HG03442 (cell line): Measurements from ENCODE around the gene KLHDC1.
A peak's percentile ranks its signal among the peaks of the same experiment; 100 is the strongest.
"Not testable (repeated sequence)": the region's sequence is repeated elsewhere in the genome, so short reads cannot be mapped to it uniquely, and the experiment has no call there.

Experiments used
- ATAC-seq: cut with Tn5 transposase; IDR thresholded peaks from one replicate; pipeline ENCODE4 v1.9.1; 2021; ENCODE audit warnings: mild to moderate bottlenecking, moderate library complexity; ENCODE audit not compliant: unreplicated experiment

The KLHDC1 gene, protein sequence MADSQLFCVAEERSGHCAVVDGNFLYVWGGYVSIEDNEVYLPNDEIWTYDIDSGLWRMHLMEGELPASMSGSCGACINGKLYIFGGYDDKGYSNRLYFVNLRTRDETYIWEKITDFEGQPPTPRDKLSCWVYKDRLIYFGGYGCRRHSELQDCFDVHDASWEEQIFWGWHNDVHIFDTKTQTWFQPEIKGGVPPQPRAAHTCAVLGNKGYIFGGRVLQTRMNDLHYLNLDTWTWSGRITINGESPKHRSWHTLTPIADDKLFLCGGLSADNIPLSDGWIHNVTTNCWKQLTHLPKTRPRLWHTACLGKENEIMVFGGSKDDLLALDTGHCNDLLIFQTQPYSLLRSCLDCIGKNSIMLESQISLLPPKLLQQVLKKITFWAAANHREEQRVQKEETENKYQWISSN

GRCh38 chr14:49692811-49693734 is at the start of gene KLHDC1:
Gene KLHDC1, plus strand, starts transcription at chr14:49693120. Its CDS starts 75 bp downstream, at chr14:49693195.
- ATAC-seq = peak; percentile 61

DNA sequence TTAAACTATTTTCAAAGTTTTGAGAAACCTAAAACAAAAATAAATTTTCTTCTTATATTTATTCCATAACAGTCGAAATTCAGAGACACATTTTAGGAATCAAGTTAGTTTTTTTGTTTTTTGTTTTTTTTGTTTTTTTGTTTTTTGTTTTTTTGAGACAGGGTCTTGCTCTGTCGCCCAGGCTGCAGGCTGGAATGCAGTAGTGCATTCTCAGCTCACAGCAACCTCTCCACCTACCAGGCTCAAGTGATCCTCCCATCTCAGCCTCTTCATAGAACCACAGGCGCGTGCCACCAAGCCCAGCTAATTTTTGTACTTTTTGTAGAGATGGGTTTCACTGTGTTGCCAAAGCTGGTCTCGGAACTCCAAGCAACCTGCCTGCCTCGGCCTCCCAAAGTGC is 39.4 kb upstream of the KLHDC1 start:
- ATAC-seq = no peak

DNA sequence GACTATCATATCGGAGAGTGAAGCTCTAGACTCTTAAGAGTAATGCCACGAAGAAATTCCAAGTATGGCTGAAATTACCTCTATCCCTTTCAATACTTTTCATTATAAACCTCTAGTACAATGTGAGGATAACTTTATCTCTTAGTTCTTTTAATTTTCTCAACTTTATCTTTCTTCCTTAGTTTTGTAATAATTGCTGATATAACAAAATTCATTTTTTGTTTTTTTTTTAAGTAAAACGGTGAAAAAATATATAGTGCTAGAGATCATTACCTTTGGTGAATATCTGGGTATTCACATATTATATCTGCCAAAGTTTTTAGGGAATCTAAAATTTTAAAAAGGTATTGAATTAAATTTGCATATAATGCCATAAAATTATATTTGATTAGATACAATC is 38.4 kb upstream of the KLHDC1 start:
- no peak for ATAC-seq

- not testable (repeated sequence) for ATAC-seq
Observed at GRCh38 chr14:49657500-49657899, 35.4 kb upstream of the KLHDC1 start.

GRCh38 chr14:49659526-49660455 is 33.1 kb upstream of the KLHDC1 start:
- no peak for ATAC-seq

DNA sequence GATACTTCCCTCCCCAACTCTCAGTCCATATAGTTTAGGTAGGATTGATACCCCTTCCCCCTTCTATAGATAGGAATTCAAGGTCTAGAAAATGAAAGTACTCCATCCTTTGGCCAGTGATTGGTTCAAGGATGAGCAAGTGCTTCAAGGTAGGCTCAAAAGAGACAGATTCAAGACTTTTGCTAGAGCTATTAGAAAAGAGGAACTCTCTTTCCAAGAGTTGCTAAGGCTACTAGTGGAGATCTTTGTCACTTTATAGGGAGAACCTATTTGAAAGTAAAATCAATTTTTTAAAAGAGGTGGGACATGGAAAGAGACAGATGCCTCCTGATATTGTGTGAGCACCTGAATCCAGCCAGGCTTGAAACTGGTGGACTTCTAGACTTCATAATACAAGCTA is 22.4 kb upstream of the KLHDC1 start:
- ATAC-seq = no peak

- ATAC-seq = no peak
Observed at GRCh38 chr14:49673586-49673985, 19.3 kb upstream of the KLHDC1 start.

DNA sequence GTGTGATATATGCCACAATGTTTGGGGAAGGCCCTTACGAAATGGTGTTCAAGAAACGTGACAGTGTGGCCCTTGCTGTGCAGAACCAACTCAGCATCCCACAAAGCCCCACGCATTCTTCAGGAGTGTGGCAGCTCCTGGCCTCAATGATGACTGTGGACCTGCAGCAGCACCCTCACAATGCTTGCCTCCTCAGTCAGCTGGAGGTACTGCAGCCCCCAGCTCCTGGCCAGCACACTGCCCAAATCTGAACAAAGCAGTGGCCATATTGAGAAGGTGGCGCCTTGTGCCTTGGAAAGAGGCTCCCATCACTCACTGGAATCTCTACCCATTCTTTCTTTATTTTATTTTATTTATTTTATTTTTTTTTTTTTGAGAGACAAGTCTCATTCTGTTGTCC is 15.3 kb upstream of the KLHDC1 start:
- ATAC-seq = no peak

GRCh38 chr14:49679271-49679670 is 13.6 kb upstream of the KLHDC1 start:
- ATAC-seq = no peak

DNA sequence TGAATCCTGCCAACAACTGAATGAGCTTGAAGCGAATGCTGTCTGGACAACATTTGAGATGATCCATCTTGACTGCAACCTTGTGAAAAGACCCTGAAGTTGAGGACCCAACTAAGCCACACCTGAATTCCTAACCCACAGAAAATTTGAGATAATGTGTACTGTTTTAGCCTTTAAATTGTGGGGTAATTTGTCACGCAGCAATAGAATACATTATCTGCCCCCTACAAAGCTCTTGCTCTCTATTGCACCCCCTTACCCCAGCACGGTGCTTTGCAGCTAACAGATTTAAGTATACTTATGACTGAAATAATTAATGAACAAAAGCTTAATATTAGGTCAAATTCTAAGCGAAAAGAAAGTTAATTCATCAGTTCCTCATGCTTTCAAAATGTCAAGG is 6.5 kb upstream of the KLHDC1 start:
- ATAC-seq = no peak

DNA sequence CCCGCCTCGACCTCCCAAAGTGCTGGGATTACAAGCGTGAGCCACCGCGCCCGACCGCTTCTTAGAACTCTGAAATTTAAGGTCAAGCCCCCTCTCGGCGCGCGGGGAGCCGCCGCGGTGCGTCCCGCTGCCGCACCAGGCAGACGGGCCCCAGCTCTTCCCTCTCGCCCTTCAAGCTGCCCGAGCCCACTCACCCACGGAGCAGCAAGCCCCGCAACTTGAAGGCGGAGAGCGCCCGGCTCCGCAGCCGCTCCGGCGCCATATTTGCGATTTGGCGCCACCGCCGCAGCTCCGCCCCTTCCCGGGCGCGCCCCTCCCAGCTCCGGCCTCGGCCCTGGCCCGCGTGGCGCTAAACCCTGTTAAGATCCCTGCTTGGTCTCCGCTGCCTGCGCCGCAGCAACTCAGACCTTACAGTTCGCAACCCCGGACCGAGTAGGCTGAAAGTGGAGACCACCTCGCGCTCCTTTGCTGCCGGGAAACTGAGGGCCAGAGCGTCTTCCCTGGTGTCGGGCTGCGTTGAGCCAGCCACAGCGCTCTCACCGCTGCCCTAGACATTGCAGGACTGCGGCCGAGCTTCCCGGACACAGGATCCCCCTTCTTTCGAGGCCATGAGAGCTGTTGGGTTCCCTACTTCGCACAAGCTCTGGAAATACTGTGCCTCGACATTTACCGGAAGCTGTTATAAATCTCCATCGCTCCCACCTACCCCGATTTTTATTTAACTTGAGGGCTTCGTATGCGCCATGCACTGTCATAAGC is 4.8 kb upstream of the KLHDC1 start, which contains the start of gene POLE2:
TSS of gene POLE2 (minus strand) at position 273 of the 759 bp plus-strand sequence. CDS start at position 262, 11 bp downstream.
- ATAC-seq = peak; percentile 80

DNA sequence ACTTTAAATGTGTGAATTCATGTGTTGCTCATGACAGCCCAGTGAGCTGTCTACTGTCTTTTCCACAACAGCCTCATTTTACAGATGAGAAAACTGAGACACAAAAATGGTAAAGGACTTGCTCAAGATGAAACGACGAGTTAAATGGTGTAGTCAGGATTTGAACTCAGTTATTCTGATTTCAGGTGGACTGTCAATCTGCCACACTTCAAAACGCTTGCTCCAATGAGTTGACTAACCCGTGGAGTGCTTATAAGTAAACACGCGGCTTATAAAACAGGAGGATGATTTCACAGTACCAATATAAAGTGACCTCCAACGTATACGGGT is 4.3 kb upstream of the KLHDC1 start:
- no peak for ATAC-seq

DNA sequence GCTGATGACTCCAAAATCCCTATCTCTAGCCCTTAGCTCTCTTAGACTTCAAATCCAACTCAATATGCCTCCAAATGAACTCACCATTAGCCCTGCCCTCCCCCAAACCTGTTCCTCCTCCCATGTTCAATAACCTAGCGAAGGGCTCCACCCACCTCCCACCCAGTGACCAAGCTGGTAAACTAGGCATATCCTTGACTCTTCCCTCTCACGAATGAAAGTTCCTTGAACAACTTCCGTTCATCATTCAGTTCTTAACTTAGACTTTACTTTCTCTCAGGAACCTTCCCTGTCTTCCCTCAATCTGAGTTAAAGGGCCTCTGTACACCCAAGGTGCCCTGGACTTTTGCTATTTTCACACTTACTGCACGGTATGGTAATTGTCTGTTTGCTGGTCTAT is 1.9 kb upstream of the KLHDC1 start:
- ATAC-seq = no peak

GRCh38 chr14:49692193-49692757 is 645 bp upstream of the KLHDC1 start:
- no peak for ATAC-seq

- ATAC-seq = not testable (repeated sequence)
Observed at GRCh38 chr14:49693735-49694124, 810 bp downstream of the KLHDC1 start.

DNA sequence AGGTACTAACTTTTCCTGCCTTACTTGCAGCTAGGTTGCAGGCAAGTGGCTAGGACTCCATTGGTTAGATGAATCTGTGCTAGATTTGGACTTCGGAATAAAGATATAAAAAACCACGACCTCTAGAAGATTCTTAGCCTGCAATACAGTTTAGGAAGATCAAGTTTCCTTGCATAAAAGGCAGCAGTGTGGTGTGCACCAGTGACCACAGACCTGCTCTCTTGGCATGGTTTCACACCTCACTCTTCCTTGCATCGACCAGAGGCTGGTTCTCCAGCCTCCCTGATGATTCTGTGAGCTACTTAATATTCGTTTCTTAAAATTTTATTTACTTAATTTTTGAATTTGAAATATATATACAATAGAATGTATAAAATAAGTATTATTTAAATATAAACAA is 9.8 kb downstream of the KLHDC1 start:
- ATAC-seq = no peak

DNA sequence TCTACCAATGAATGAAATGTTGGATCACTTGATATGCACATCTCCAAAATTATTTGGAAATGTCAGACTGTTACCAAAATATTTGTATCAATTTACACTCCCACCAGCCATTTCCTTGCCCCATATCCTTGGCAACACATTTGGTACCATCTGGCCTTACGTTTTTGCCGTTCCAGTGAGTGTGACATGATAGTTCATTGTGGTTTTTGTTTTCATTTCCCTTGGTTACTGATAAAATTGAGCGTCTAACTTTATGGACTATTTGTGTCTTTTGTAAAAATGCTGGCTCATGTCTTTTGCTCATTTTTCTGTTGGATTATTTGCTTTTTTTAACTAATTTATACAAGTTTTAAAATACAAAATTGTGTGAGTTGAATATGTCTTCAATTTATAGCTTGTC is 11.0 kb downstream of the KLHDC1 start:
- no peak for ATAC-seq

GRCh38 chr14:49704471-49704870 is 11.6 kb downstream of the KLHDC1 start:
- not testable (repeated sequence) for ATAC-seq

DNA sequence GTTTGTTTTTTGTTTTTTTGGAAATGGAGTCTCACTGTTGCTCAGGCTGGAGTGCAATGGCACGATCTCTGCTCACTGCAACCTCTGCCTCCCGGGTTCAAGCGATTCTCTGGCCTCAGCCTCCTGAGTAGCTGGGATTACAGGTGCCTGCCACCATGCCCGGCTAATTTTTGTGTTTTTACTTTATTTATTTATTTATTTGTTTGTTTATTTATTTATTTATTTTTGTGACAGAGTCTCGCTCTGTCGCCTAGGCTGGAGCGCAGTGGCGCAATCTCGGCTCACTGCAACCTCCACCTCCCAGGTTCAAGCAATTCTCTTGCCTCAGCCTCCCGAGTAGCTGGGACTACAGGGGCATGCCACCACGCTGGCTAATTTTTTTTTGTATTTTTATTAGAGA is 18.1 kb downstream of the KLHDC1 start:
- ATAC-seq = not testable (repeated sequence)

DNA sequence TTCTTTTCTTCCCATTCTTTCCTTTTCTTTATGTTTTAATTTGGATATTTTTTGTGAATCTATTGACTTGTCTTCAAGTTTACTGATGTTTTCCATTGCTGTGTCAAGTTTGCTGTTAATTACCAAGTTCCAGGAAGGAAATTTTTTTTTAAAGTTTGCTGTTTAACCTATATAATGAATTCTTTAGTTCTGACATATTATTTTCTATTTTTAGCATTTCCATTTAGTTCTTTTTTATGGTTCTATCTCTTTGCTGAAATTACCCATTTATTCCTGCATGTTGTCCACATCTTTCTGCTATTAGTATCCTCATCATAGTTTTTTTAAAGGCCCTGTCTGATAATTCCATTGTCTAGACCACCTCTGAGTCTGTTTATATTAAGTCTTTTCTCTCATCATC is 27.8 kb downstream of the KLHDC1 start:
- ATAC-seq = no peak
